ENCODE measurements around the gene VMO1. TPM values are rescaled to one million over a fixed set of nuclear protein-coding genes. Genes with fewer than 3 reads are reported as not detected.

VMO1 gene
- total RNA-seq, 1 donor from 2014 or later, result 0.62 TPM

GRCh38 chr17:4800462-4801196 is 14.5 kb upstream of the VMO1 start:
- no peak for DNase-seq

DNA sequence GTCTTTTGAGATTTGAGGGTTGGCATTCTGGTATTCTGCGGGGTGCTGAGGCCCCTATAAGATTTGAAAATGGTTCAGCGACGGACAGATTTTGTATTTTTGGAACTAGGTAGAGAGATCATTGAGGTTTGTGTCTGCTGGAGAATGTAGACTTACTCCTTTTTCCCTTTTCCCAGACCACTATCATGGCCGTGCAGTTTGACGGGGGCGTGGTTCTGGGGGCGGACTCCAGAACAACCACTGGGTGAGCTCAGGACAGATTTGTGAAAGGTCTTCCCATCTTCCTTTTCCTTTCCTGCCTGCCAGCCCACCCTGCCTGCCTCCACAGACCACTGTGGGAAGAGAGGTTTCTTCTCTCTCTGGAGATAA is 10.4 kb upstream of the VMO1 start:
- no peak for DNase-seq

DNA sequence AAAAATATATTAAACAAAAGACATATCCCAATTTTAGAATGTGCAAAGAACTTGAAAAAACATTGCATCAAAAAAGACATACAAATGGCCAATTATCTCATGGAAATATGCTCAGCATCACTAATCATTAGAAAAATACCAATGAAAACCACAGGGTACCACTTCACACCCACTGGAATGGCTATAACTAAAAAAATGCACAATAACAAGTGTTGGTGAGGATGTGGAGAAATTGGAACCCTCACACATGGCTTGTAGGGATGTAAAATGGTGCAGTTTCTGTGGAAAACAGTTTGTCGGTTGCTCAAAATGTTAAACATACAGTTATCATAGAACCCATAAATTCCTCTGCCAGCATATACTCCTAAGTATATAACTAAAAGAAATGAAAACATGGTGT is 9.0 kb upstream of the VMO1 start:
- no peak for DNase-seq

GRCh38 chr17:4790705-4791088 is 4.5 kb upstream of the VMO1 start:
- DNase-seq, result no peak

DNA sequence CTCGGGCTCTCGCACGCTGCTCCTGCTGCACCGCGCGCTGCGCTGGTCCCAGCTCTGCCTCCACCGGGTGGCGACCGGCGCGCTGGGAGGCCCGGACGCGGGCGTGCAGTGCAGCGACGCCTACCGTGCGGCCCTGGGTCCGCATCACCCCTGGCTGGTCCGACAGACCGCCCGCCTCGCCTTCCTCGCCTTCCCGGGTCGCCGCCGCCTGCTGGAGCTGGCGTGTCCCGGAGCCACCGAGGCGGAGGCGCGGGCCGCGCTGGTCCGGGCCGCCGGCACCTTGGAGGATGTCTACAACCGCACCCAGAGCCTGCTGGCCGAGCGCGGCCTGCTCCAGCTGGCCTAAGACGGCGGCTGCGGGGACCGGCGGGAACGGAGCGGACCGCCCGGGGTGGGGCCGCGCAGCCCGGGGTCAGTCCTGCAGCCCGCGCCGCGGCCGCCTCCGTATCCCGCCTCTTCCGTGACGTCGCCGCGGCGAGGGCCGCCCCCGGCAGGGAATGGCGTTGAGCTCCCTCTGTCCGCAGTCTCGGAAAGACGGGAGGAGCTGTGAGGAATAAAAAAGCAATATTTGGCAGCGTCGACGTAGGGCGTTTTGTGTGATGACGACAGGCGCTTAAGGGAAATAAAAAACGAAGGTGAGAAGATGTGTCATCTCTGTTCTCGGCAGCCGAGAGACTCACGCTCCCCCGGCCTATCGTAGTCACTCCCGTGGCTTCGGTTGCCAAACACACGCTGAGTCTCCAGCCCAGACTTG is 4.0 kb upstream of the VMO1 start:
- peak; percentile 81 for DNase-seq

DNA sequence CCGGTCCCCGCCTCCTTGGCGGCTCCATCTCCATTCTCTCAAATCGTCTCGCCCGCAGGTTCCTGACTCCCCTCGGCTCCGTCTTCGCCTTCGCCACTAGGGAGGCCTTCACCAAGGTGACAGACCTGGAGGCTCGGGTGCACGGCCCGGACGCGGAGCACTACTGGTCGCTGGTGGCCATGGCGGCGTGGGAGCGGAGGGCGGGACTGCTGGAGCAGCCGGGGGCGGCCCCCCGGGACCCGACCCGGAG is 3.5 kb upstream of the VMO1 start:
- DNase-seq, result no peak

GRCh38 chr17:4788807-4789700 is 2.9 kb upstream of the VMO1 start, which contains the start of gene GLTPD2:
Gene GLTPD2 (plus strand): TSS chr17:4788964. CDS start chr17:4789012, 48 bp downstream.
- no peak for DNase-seq

DNA sequence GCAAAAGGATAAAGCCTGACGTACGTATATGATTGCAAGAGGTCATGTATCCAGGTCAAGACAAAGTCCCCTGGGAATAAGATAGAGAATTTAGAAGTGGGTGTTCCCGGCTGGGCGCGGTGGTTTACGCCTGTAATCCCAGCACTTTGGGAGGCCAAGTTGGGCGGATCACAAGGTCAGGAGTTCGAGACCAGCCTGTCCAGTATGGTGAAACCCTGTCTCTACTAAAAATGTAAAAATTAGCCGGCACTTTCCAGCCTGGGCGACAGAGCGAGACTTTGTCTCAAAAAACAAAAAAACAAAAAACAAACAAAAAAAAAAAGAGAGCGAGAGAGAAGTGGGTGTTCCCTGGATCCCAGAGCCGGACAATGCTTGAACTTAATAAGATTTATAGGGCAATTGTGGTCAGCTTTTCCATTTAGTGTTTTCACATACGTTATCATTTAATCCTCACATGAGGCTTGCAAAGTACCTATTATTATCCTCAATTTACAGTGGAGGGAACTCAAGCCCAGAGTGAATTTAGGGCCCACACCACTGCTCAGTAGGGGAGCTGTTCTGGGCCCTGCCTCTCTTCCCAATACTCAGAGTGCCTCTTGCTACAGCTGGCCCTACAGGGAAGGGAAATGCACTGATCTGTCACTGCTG is 2.1 kb upstream of the VMO1 start:
- DNase-seq, result no peak

DNA sequence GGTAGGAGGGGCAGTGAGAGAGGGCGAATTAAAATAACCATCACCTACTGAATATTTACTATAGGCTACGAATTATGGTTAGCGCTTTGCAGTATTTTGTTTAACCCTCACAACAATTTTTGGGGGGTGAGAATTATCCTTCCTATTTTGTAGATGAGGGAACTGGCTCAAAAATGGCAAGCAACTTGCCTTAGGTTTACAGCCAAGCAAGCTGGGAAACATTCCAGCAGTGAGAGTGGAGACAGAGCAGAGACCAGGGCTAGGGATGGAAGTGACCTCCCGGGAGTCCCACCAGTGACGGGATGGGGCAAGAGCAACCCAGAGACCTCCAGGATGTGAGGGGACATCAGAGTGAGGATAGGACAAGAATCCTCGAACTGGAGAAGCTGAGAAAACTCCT is 352 bp upstream of the VMO1 start:
- DNase-seq, result no peak

DNA sequence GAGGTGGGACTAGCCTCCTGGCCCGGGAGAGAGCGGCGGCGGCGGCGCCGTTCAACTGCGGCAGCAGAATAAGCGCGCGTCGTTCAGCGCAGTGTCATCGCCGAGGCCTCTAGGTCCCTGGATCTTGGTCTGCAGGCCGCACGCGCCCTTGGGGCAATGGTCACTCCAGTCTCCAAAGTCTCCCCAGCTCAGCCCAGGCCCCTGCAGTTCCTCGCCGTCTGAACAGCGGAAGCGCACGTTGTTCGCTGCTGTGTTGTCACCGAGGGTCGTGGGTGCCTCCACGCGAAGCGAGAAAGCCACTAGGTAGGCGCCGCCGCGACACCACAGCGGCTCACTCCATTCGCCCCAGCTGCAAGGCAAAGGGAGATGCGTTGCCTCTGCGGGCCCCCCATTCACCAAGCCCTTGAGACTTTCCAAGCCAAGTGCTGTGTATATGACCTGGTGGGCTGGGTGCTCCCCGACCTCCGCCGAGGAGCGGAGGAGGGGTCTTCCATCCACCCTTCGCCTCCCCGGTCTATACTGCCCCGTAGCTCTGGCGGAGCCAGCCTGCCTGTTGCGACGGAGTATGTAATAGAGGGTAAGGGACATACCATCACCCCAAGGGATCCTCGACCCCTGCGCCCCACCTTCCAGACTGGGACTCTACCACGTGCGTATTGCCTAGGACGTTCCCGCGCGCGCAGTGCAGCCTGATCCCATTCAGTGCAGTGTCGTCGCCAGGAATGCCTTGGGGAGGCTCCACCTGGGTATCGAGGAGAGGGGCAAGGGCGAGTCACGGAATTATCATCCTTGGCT is 656 bp downstream of the VMO1 start:
- no peak for DNase-seq

GRCh38 chr17:4782652-4783051 is 3.5 kb downstream of the VMO1 start:
- DNase-seq, result no peak

- DNase-seq, result no peak
Measured at GRCh38 chr17:4780325-4780955, 5.7 kb downstream of the VMO1 start.

DNA sequence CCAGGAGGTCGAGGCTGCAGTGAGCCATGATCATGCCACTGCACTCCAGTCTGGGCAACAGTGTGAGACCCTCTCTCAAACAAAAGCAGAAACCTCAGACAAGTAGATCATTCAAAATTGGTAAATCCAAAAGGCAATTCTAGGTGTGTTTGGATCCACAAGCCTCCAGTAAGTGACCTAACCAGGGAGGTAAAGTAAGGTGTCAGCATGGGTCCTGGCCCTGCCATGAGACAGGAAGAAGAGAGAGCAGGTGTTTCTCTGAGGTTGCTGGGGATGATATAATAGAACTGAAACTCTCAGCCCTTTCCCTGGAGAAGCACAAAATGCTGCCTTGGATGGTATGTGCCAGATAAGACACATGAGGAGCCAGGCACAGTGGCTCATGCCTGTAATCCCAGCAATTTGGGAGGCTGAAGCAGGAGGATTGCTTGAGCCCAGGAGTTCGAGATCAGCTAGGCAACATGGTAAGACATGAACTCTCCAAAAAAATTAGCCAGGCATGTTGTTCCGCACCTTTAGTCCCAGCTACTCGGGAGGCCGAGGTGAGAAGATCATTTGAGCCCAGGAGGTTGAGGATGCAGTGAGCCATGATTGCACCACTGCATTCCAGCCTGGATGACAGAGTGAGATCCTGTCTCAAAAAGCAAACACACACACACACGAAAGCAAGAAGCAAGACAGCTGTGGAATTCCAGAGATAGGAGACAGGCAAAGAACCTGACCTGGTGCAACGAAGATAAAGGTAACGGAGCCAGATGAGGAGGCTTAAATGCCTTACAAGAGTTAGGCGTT is 8.0 kb downstream of the VMO1 start:
- DNase-seq, result no peak

- DNase-seq, result no peak
Measured at GRCh38 chr17:4772235-4772613, 13.9 kb downstream of the VMO1 start.

DNA sequence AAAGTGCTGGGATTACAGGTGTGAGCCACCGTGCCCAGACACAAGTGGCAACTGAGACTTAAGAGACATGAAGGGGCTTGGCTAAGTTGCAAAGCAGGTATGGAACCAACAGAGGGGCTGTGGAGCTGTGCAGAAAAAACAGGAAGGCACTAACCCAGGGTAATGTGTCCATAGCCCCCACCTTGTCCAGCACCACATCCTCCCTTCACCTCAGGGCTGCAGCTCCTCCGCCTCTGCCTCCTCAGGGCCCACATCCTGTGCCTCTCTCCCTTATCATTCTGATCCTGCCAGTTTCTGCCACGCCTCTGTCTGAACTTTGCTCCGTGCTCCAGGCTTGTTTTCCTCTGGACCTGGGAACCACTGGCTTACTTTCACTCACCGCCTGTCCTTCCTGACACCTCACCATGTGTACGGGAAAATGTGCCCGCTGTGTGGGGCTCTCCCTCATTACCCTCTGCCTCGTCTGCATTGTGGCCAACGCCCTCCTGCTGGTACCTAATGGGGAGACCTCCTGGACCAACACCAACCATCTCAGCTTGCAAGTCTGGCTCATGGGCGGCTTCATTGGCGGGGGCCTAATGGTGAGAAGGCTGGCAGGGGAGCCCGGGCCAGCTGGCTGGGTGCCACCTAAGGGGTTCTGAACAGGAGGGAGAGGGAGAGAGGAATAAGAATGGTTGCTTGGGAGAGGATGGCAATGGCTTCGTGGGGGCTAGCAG is 14.5 kb downstream of the VMO1 start, which contains the start of gene TM4SF5:
TSS of gene TM4SF5 (plus strand) at position 368 of the 716 bp plus-strand sequence. CDS start at position 405, 37 bp downstream.
- DNase-seq, result no peak

GRCh38 chr17:4769628-4770027 is 16.5 kb downstream of the VMO1 start:
- DNase-seq, result no peak

- no peak for DNase-seq
Measured at GRCh38 chr17:4768298-4768697, 17.9 kb downstream of the VMO1 start.

DNA sequence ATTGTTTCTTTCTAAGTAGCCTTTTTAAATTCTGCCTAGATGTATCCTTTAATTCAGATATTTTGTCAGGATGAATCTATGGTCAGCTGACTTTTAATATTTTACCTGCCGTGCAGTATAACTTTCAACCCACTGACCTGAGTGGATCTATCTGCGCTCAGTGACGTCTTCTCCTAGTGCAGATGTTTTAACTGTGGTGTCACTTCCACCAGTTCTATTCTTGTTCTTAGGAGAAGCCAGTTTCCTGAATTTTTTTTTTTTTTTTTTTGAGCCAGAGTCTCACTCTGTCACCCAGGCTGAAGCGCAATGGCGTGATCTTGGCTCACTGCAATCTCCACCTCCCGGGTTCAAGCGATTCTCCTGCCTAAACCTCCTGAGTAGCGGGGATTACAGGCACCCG is 19.4 kb downstream of the VMO1 start:
- DNase-seq, result no peak

- no peak for DNase-seq
Measured at GRCh38 chr17:4766201-4766600, 20.0 kb downstream of the VMO1 start.

GRCh38 chr17:4764595-4764994 is 21.6 kb downstream of the VMO1 start:
- no peak for DNase-seq

All from occipital lobe (tissue), 2 donors.